ENCODE measurements around the gene SPTBN4.

The SPTBN4 gene

DNA sequence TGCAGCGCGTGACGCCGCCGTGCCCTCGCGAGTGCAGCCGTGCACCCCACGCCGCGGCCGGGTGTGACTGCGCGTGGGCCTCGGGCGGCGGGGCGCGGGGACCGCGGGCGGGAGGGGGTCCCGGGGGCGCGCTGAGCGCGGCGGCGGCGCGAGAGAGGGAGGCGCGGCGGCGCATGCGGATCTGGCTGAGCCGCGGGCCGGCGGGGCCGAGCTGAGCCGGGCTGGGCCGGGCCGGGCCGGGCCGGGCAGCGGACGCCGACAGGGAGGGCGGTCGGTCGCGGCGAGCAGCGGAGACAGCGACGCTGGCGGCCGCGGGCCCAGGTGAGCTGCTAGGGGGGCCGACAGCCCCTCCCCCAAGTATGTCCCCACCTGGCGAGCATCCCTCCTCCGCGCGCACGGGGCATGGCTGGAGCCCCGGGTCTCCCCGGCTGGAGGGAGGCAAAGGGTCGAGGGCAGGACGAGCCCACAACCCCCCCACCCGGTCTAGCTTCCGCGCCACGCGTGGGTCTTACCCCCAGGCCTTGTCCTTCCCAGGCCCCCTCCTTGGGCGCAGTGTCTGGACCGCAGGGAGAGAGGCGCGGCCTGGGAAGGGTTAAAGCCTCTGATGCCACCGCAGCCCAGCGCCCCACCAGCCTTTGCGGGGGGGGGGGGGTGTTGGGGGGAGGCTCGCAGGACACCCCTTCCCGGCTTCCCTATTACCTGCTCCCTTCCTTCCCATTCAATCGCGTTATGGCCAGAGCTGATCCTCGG is at the start of gene SPTBN4:
TSS of gene SPTBN4 (plus strand) at position 17 of the 750 bp plus-strand sequence. CDS start 5,621 bp downstream, outside the sequence.
- no peaks in the 10 kb centered on the region for H3K27me3 ChIP-seq (replicated peaks; ENCODE audit: control insufficient read depth, insufficient read depth, low read length)
- peaks cover 24% of the 10 kb centered on the region for H3K4me1 ChIP-seq (ENCODE audit: control insufficient read depth, insufficient read depth, low read length)
- H3K9ac ChIP-seq (ENCODE audit: low read length), result peak within 1 kb of the TSS; percentile 66
- peak within 1 kb of the TSS; percentile 73 for H3K4me3 ChIP-seq (ENCODE audit: low read length)
- peak; percentile 48 for DNase-seq (ENCODE audit: low read depth)
- H3K9me3 ChIP-seq (ENCODE audit: control insufficient read depth, low read length), result no peaks in the 10 kb centered on the region
- no peaks in the 10 kb centered on the region for H3K36me3 ChIP-seq (ENCODE audit: control insufficient read depth, insufficient read depth, low read length, severe bottlenecking)

GRCh38 chr19:40417643-40417981 is 49.2 kb upstream of the SPTBN4 start:
- Histone ChIP-seq H3K27me3 (replicated peaks; ENCODE audit: control insufficient read depth, insufficient read depth, low read length) (no peaks in the 10 kb centered on the region), H3K36me3 (ENCODE audit: control insufficient read depth, insufficient read depth, low read length, severe bottlenecking) (peaks cover 6% of the 10 kb centered on the region), H3K9ac (ENCODE audit: low read length) (no peak overlapping the region), H3K4me1 (ENCODE audit: control insufficient read depth, insufficient read depth, low read length) (peaks cover 13% of the 10 kb centered on the region), H3K4me3 (ENCODE audit: low read length) (no peak overlapping the region), H3K9me3 (ENCODE audit: control insufficient read depth, low read length) (no peaks in the 10 kb centered on the region)
- DNase-seq (ENCODE audit: low read depth), result no peak

- Histone ChIP-seq H3K9me3 (ENCODE audit: control insufficient read depth, low read length) (no peaks in the 10 kb centered on the region), H3K36me3 (ENCODE audit: control insufficient read depth, insufficient read depth, low read length, severe bottlenecking) (peaks cover 10% of the 10 kb centered on the region), H3K4me1 (ENCODE audit: control insufficient read depth, insufficient read depth, low read length) (peaks cover 16% of the 10 kb centered on the region), H3K4me3 (ENCODE audit: low read length) (no peak overlapping the region), H3K27me3 (replicated peaks; ENCODE audit: control insufficient read depth, insufficient read depth, low read length) (no peaks in the 10 kb centered on the region), H3K9ac (ENCODE audit: low read length) (no peak overlapping the region)
- no peak for DNase-seq (ENCODE audit: low read depth)
Observed at GRCh38 chr19:40418040-40418439, 48.8 kb upstream of the SPTBN4 start.

GRCh38 chr19:40419066-40419612 is 47.7 kb upstream of the SPTBN4 start:
- no peak overlapping the region for H3K4me3 ChIP-seq (ENCODE audit: low read length)
- H3K27me3 ChIP-seq (replicated peaks; ENCODE audit: control insufficient read depth, insufficient read depth, low read length), result no peaks in the 10 kb centered on the region
- no peak for DNase-seq (ENCODE audit: low read depth)

GRCh38 chr19:40419780-40420179 is 47.0 kb upstream of the SPTBN4 start:
- Histone ChIP-seq H3K4me1 (ENCODE audit: control insufficient read depth, insufficient read depth, low read length) (peaks cover 23% of the 10 kb centered on the region), H3K9ac (ENCODE audit: low read length) (no peak overlapping the region), H3K9me3 (ENCODE audit: control insufficient read depth, low read length) (no peaks in the 10 kb centered on the region), H3K36me3 (ENCODE audit: control insufficient read depth, insufficient read depth, low read length, severe bottlenecking) (peaks cover 14% of the 10 kb centered on the region), H3K4me3 (ENCODE audit: low read length) (no peak overlapping the region), H3K27me3 (replicated peaks; ENCODE audit: control insufficient read depth, insufficient read depth, low read length) (no peaks in the 10 kb centered on the region)
- no peak for DNase-seq (ENCODE audit: low read depth)

More at GRCh38 chr19:40419066-40419612, 47.7 kb upstream of the SPTBN4 start:
- Histone ChIP-seq H3K4me1 (ENCODE audit: control insufficient read depth, insufficient read depth, low read length) (peaks cover 22% of the 10 kb centered on the region), H3K9me3 (ENCODE audit: control insufficient read depth, low read length) (no peaks in the 10 kb centered on the region), H3K36me3 (ENCODE audit: control insufficient read depth, insufficient read depth, low read length, severe bottlenecking) (peaks cover 14% of the 10 kb centered on the region), H3K9ac (ENCODE audit: low read length) (no peak overlapping the region)

- Histone ChIP-seq H3K27me3 (replicated peaks; ENCODE audit: control insufficient read depth, insufficient read depth, low read length) (no peaks in the 10 kb centered on the region), H3K4me3 (ENCODE audit: low read length) (peak overlapping the region; percentile 88), H3K9ac (ENCODE audit: low read length) (peak overlapping the region; percentile 98), H3K4me1 (ENCODE audit: control insufficient read depth, insufficient read depth, low read length) (peaks cover 23% of the 10 kb centered on the region), H3K36me3 (ENCODE audit: control insufficient read depth, insufficient read depth, low read length, severe bottlenecking) (peaks cover 14% of the 10 kb centered on the region), H3K9me3 (ENCODE audit: control insufficient read depth, low read length) (no peaks in the 10 kb centered on the region)
- no peak for DNase-seq (ENCODE audit: low read depth)
Observed at GRCh38 chr19:40420451-40420765, 46.4 kb upstream of the SPTBN4 start.

- Histone ChIP-seq H3K27me3 (replicated peaks; ENCODE audit: control insufficient read depth, insufficient read depth, low read length) (no peaks in the 10 kb centered on the region), H3K9me3 (ENCODE audit: control insufficient read depth, low read length) (no peaks in the 10 kb centered on the region), H3K36me3 (ENCODE audit: control insufficient read depth, insufficient read depth, low read length, severe bottlenecking) (peaks cover 14% of the 10 kb centered on the region), H3K9ac (ENCODE audit: low read length) (peak overlapping the region; percentile 98), H3K4me1 (ENCODE audit: control insufficient read depth, insufficient read depth, low read length) (peaks cover 23% of the 10 kb centered on the region), H3K4me3 (ENCODE audit: low read length) (peak overlapping the region; percentile 88)
- DNase-seq (ENCODE audit: low read depth), result peak; percentile 97
Observed at GRCh38 chr19:40420766-40421765, 45.7 kb upstream of the SPTBN4 start.

DNA sequence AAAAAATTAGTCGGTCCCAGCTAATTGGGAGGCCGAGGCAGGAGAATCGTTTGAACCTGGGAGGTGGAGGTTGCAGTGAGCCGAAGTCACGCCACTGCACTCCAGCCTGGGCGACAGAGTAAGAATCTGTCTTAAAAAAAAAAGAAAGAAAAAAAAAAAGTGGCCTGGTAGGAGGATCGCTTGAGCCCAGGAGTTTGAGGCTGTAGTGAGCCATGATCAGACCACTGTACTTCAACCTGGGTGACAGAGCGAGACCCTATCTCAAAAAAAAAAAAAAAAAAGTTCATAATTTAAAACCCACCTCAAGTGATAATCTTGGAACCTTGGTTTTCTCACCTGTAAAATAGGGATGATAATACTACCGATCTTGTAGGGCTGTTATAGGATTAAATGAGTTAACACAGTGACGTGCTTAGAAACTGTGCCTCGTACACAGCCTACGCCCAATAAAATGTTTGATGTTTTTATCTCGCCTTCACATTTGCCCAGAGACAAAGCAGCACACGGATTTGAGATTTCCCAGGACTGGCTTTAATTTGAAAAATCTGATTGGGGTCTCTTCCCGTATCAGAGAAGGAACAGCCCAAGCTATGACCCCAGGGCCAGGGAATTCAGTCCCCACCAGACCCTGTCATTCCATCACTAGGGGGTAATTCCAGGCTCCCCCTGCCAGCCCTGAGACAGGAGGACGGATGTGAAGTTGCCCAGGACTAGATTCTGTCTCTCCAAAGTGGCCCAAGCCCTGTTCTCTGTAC is 44.6 kb upstream of the SPTBN4 start:
- Histone ChIP-seq H3K4me1 (ENCODE audit: control insufficient read depth, insufficient read depth, low read length) (peaks cover 23% of the 10 kb centered on the region), H3K36me3 (ENCODE audit: control insufficient read depth, insufficient read depth, low read length, severe bottlenecking) (peaks cover 14% of the 10 kb centered on the region), H3K9me3 (ENCODE audit: control insufficient read depth, low read length) (no peaks in the 10 kb centered on the region), H3K9ac (ENCODE audit: low read length) (peak overlapping the region; percentile 98), H3K4me3 (ENCODE audit: low read length) (no peak overlapping the region), H3K27me3 (replicated peaks; ENCODE audit: control insufficient read depth, insufficient read depth, low read length) (no peaks in the 10 kb centered on the region)
- no peak for DNase-seq (ENCODE audit: low read depth)

- H3K27me3 ChIP-seq (replicated peaks; ENCODE audit: control insufficient read depth, insufficient read depth, low read length), result no peaks in the 10 kb centered on the region
- peaks cover 14% of the 10 kb centered on the region for H3K36me3 ChIP-seq (ENCODE audit: control insufficient read depth, insufficient read depth, low read length, severe bottlenecking)
- no peak for DNase-seq (ENCODE audit: low read depth)
- H3K9me3 ChIP-seq (ENCODE audit: control insufficient read depth, low read length), result no peaks in the 10 kb centered on the region
- H3K9ac ChIP-seq (ENCODE audit: low read length), result peak overlapping the region; percentile 98
- no peak overlapping the region for H3K4me3 ChIP-seq (ENCODE audit: low read length)
- H3K4me1 ChIP-seq (ENCODE audit: control insufficient read depth, insufficient read depth, low read length), result peaks cover 23% of the 10 kb centered on the region
Observed at GRCh38 chr19:40422748-40423566, 43.8 kb upstream of the SPTBN4 start.

- no peak for DNase-seq (ENCODE audit: low read depth)
- H3K27me3 ChIP-seq (replicated peaks; ENCODE audit: control insufficient read depth, insufficient read depth, low read length), result no peaks in the 10 kb centered on the region
- peak overlapping the region; percentile 98 for H3K9ac ChIP-seq (ENCODE audit: low read length)
- peaks cover 23% of the 10 kb centered on the region for H3K4me1 ChIP-seq (ENCODE audit: control insufficient read depth, insufficient read depth, low read length)
- peaks cover 14% of the 10 kb centered on the region for H3K36me3 ChIP-seq (ENCODE audit: control insufficient read depth, insufficient read depth, low read length, severe bottlenecking)
- peak overlapping the region; percentile 90 for H3K4me3 ChIP-seq (ENCODE audit: low read length)
- H3K9me3 ChIP-seq (ENCODE audit: control insufficient read depth, low read length), result no peaks in the 10 kb centered on the region
Observed at GRCh38 chr19:40423938-40424337, 42.9 kb upstream of the SPTBN4 start.
